ENCODE measurements around the gene SLCO4C1. TPM values are rescaled to one million over a fixed set of nuclear protein-coding genes. Genes with fewer than 3 reads are reported as not detected.

Gene SLCO4C1
- total and polyA plus RNA-seq, 12 donors, result 0.01 to 0.49 (median 0.11) TPM; not detected in 2

DNA sequence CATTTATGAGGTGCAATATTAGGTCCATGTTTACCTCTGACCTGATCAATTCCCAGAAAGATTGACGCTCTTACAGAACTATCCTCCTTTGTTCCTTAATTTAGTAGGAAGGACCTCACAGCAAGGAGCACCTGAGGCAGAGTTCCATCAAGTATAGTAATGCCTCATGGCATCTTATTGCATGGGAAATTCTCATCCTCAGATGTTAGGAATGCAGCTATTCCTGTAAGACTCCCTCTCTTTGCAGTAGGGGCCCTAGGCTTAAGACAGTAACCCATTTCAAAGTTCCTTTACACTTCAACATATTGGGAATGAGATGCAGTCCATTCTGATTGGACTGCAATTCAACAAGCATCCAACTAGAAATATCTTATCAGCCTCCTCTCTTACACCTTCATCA is 69.8 kb downstream of the SLCO4C1 start:
- ATAC-seq (no peak), DNase-seq (no peak)
- Histone ChIP-seq H3K9me3 (peaks cover 0 to 24% (median 13%) of the 10 kb centered on the region in 11 donors), H3K36me3 (no peaks in the 10 kb centered on the region), H3K27me3 (no peaks in the 10 kb centered on the region), H3K27ac (no peak overlapping the region), H3K4me3 (no peak overlapping the region), H3K4me1 (peaks cover 0 to 5% (median 0%) of the 10 kb centered on the region in 9 donors)
- intact Hi-C loops (cut with DNase I), result no loop called here
- TF ChIP-seq, protein P1, sequence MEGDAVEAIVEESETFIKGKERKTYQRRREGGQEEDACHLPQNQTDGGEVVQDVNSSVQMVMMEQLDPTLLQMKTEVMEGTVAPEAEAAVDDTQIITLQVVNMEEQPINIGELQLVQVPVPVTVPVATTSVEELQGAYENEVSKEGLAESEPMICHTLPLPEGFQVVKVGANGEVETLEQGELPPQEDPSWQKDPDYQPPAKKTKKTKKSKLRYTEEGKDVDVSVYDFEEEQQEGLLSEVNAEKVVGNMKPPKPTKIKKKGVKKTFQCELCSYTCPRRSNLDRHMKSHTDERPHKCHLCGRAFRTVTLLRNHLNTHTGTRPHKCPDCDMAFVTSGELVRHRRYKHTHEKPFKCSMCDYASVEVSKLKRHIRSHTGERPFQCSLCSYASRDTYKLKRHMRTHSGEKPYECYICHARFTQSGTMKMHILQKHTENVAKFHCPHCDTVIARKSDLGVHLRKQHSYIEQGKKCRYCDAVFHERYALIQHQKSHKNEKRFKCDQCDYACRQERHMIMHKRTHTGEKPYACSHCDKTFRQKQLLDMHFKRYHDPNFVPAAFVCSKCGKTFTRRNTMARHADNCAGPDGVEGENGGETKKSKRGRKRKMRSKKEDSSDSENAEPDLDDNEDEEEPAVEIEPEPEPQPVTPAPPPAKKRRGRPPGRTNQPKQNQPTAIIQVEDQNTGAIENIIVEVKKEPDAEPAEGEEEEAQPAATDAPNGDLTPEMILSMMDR (IDR thresholded peaks at IDR 0.05), result no peak
- WGBS, 2 donors, result 85 to 90% methylated on average over 1 of the region's 1 CpG

DNA sequence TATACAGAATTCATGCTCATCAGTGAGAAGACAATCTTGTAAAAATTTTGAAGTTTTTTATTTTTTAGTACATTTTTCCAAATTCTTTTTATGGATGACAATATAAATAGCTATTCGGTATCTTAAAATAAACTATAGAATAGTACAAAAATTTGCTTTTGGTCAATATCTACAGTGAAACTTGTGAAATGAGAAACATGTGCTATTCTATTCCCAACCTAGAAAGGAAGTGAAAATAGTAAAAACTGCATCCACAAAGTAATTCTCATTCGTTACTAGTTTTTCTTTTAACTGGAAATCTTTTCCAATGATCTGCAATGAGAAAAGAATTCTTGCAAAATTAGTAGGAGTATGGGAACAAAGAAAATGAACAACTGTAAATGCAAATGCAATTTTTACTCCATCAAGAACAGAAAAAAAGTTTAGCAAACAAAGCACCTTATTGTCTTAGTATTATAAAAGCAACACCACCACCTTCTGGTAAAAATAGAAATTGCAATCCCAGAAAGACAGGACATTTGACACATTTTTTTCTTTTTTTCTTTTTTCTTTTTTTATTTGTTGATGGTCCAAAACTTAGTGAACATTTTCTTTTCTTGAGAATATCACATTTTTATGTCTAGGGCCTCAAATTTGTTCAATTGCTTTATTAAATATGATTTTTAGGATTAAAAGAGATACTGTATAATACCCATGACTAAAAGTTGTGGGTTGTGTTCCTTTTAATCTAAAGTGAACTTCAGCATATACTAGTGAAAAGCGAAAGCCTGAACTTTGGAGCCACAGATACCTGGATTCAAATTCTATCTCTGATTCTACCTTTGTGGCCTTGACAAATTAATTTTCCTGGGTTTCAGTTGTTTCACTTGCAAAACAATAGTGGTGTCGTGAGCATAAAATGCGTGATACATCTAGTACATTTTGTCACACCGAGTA is 72.3 kb downstream of the SLCO4C1 start:
- TF ChIP-seq, protein P1 (IDR thresholded peaks at IDR 0.05), result peak in 8 of 9 donors; percentile 19 to 64 (median 44)
- ATAC-seq, result no peak
- peaks cover 0 to 46% (median 18%) of the 10 kb centered on the region in 11 donors for H3K9me3 ChIP-seq
- H3K27ac ChIP-seq, result no peak overlapping the region
- H3K36me3 ChIP-seq, result no peaks in the 10 kb centered on the region
- 75 to 78% methylated on average over 6 of the region's 6 CpGs for WGBS, 2 donors
- intact Hi-C loops (cut with DNase I), result no loop called here
- H3K4me1 ChIP-seq, result no peaks in the 10 kb centered on the region
- no peak overlapping the region for H3K4me3 ChIP-seq
- no peaks in the 10 kb centered on the region for H3K27me3 ChIP-seq
- DNase-seq, result no peak

DNA sequence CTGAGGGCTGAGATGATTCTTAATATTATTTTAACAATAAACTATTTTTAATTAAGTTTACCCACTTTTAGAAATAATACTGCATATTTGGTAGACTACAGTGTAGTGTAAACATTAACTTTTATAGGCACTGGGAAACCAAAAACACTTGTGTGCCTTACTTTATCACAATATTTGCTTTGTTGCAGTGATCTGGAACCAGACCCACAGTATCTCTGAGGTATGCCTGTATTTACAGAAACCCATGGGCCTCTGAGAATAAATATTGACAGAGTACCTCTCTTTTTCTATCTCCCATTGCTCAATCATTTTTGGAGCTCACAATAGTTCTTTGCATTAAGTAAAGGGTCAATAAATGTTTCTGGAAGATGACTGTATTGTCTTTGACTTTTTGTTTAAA is 73.3 kb downstream of the SLCO4C1 start:
- Histone ChIP-seq H3K4me1 (no peaks in the 10 kb centered on the region), H3K9me3 (peaks cover 0 to 47% (median 18%) of the 10 kb centered on the region in 11 donors), H3K36me3 (no peaks in the 10 kb centered on the region), H3K27ac (no peak overlapping the region), H3K4me3 (no peak overlapping the region), H3K27me3 (no peaks in the 10 kb centered on the region)
- TF ChIP-seq, protein P1 (IDR thresholded peaks at IDR 0.05), result no peak
- no peak for ATAC-seq
- intact Hi-C loops (cut with DNase I), result no loop called here
- DNase-seq, result no peak

DNA sequence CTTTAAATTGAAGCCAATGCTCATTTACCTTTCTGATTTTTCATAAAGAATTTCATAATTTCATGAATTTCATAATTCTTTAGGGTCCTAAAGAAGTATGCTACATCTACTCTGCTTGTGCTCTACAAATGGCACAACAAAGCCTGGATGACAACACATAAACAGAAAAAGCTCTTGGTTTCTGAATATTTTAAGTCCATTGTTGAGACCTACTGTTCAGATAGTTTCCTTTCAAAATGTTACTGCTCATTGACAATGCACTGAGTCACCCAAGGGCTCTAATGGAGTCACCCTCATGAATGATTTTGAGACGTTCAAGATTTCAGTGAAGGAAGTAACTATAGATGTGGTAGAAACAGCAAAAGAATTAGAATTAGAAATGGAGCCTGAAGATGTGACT is 74.1 kb downstream of the SLCO4C1 start:
- 83 to 85% methylated on average over 1 of the region's 1 CpG for WGBS, 2 donors
- Histone ChIP-seq H3K36me3 (no peaks in the 10 kb centered on the region), H3K27me3 (no peaks in the 10 kb centered on the region), H3K9me3 (peaks cover 0 to 47% (median 18%) of the 10 kb centered on the region in 11 donors), H3K4me1 (no peaks in the 10 kb centered on the region), H3K4me3 (no peak overlapping the region), H3K27ac (no peak overlapping the region)
- DNase-seq (no peak), ATAC-seq (no peak)
- TF ChIP-seq, protein P1 (IDR thresholded peaks at IDR 0.05), result no peak
- intact Hi-C loops (cut with DNase I), result no loop called here
